ENCODE measurements around the gene LEAP2.

- no peak for TF ChIP-seq POLR2A (IDR thresholded peaks at IDR 0.05)
- TF ChIP-seq, protein P1, sequence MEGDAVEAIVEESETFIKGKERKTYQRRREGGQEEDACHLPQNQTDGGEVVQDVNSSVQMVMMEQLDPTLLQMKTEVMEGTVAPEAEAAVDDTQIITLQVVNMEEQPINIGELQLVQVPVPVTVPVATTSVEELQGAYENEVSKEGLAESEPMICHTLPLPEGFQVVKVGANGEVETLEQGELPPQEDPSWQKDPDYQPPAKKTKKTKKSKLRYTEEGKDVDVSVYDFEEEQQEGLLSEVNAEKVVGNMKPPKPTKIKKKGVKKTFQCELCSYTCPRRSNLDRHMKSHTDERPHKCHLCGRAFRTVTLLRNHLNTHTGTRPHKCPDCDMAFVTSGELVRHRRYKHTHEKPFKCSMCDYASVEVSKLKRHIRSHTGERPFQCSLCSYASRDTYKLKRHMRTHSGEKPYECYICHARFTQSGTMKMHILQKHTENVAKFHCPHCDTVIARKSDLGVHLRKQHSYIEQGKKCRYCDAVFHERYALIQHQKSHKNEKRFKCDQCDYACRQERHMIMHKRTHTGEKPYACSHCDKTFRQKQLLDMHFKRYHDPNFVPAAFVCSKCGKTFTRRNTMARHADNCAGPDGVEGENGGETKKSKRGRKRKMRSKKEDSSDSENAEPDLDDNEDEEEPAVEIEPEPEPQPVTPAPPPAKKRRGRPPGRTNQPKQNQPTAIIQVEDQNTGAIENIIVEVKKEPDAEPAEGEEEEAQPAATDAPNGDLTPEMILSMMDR (IDR thresholded peaks at IDR 0.05) = no peak
Measured at GRCh38 chr5:132824426-132824825, 49.0 kb upstream of the LEAP2 start.
